Astrocyte of the cerebellum (primary cell): ENCODE measurements around the gene AKR1B15.
"Not testable (repeated sequence)": the region's sequence is repeated elsewhere in the genome, so short reads cannot be mapped to it uniquely, and the experiment has no call there.

Experiments
- DNase-seq: peaks from one replicate; pipeline ENCODE4 v3.0.0-alpha.2; 2011; ENCODE audit warnings: low read depth
- H3K4me3 ChIP-seq: 2 replicates; pipeline ENCODE4 v1.5.1; 2011; ENCODE audit warnings: mild to moderate bottlenecking, low read depth, low read length, moderate library complexity
- in situ Hi-C: cut with HindIII; loops from 2 replicates; pipeline ENCODE4 v1.10.0; 2017; ENCODE audit warnings: low sequenced_read_pairs
- TF ChIP-seq, protein P1 (sequence below): IDR thresholded peaks from 2 replicates; pipeline ENCODE4 v1.5.1; 2012; ENCODE audit warnings: low read length, low read depth, moderate library complexity, mild to moderate bottlenecking; ENCODE audit errors: missing control alignments

AKR1B15 gene

GRCh38 chr7:134535919-134536299, 13.0 kb upstream of the AKR1B15 start:
- in situ Hi-C loops = no loop called here
- TF ChIP-seq, protein P1, sequence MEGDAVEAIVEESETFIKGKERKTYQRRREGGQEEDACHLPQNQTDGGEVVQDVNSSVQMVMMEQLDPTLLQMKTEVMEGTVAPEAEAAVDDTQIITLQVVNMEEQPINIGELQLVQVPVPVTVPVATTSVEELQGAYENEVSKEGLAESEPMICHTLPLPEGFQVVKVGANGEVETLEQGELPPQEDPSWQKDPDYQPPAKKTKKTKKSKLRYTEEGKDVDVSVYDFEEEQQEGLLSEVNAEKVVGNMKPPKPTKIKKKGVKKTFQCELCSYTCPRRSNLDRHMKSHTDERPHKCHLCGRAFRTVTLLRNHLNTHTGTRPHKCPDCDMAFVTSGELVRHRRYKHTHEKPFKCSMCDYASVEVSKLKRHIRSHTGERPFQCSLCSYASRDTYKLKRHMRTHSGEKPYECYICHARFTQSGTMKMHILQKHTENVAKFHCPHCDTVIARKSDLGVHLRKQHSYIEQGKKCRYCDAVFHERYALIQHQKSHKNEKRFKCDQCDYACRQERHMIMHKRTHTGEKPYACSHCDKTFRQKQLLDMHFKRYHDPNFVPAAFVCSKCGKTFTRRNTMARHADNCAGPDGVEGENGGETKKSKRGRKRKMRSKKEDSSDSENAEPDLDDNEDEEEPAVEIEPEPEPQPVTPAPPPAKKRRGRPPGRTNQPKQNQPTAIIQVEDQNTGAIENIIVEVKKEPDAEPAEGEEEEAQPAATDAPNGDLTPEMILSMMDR = no peak

GRCh38 chr7:134536558-134536957, 12.4 kb upstream of the AKR1B15 start:
- DNase-seq, H3K4me3 ChIP-seq, in situ Hi-C loops: not testable (repeated sequence)

More at GRCh38 chr7:134535919-134536299, 13.0 kb upstream of the AKR1B15 start:
- DNase-seq = no peak
- no peak overlapping the region for H3K4me3 ChIP-seq

- DNase-seq, H3K4me3 ChIP-seq, in situ Hi-C loops: not testable (repeated sequence)
Measured at GRCh38 chr7:134537273-134537781, 11.6 kb upstream of the AKR1B15 start.

GRCh38 chr7:134539380-134540004, 9.4 kb upstream of the AKR1B15 start:
- in situ Hi-C loops = loop anchor here (5.0 kb wide), 1 partner anchor 32 kb away; no protein-coding TSS in a partner anchor
- TF ChIP-seq, protein P1 = no peak
- H3K4me3 ChIP-seq = no peak overlapping the region
- DNase-seq = no peak

DNA sequence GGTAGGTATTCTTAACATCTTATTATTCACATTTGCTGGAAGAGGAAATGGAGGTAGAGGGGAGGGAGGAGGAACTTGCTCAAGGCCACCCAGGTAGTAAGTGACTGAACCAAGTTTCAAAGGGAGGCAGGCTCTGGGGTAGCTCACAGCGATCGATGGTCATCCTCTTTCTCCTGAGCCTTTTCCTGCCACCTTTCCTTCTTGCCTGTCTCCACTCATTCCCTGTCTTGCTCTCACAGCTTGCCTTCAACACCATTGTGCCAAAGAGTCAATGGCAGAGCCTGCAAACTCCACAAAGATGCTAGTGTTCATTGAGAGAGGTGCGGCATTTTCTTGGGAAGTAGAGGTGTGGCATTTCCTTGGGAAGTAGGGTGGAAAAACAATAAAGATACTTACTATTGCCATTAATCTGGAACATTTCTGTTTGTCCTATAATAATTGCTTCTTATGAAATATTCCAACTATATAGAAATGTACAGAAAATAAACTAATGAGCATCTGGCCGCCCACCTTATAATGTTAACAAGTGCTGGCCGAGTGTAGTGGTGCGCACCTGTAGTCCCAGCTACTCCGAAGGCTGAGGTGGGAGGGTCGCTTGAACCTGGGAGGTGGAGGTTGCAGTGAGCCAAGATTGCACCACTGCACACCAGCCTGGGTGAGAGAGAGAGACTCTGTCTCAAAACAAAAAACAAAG, 7.3 kb upstream of the AKR1B15 start:
- DNase-seq, H3K4me3 ChIP-seq: not testable (repeated sequence)
- in situ Hi-C loops = loop anchor here (5.0 kb wide), 1 partner anchor 34 kb away; no protein-coding TSS in a partner anchor

DNA sequence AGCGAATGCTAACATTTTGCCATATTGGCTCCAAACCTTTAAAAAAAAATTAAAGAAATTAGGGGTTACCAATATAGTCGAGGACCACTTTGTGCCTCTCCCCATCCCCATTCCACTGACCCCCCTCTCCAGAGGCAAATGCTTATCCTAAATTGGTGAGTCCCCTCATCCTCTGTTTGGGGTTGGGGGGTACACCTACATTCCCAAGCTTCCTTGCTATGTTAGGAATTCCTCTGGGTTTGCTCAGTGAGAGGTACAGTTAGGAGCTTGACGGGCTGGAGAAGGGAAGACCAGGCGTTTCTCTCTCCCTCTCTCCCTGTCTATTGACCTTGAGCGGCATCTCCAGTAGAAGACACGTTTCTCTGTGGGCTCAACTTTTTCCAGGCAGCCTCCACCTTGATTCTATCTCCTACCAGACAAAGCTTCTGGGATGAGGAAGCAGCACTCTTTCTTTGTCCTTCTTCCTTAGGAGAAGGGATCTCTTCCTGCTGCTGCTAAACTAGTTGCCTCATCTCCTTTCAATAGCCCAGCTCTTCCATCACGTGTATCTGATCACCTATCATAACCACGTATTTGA, 6.6 kb upstream of the AKR1B15 start:
- TF ChIP-seq, protein P1 = no peak
- no peak for DNase-seq
- H3K4me3 ChIP-seq = no peak overlapping the region
- in situ Hi-C loops = loop anchor here (5.0 kb wide), 1 partner anchor 35 kb away; no protein-coding TSS in a partner anchor

DNA sequence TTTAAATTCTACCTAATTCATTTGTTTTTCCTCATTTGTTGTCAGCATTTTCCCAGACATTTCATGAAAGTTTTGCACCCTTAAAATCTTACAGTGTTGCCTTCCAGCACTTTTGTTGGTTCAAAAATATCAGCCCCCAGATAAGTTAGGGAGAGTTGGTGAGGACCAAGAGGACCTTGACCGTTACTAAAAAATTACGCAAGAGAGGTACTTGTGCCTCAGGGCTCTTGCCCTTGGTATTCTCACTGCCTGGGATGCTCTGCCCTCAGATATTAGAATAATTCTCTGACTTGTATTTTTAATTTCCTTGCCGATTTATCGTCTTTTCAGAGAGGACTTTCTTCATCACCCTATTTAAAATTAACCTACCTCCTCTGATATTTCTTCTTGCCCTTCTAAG, 3.5 kb upstream of the AKR1B15 start:
- H3K4me3 ChIP-seq = no peak overlapping the region
- no peak for DNase-seq
- in situ Hi-C loops = no loop called here
- TF ChIP-seq, protein P1 = no peak

DNA sequence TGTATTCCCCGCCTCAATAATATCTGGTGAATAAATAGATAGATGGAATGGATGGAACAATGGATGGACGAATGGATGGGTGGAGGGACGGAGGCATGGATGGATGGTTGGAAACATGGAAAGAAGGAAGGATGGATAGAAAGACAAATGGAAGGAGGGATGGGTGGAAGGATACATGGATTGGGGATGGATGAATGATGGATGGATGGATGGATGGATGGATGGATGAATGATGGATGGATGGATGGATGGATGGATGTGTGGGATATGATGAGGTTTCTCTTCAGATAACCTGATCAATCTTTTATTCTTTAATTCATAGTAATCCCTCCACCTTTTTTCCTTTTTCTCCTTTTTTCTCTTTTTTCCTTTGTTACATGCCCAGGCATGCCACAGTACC, 3.0 kb upstream of the AKR1B15 start:
- H3K4me3 ChIP-seq = no peak overlapping the region
- DNase-seq = no peak
- TF ChIP-seq, protein P1 = no peak
- in situ Hi-C loops = no loop called here
